ENCODE measurements around the gene MT1M.
"Not testable (repeated sequence)": the region's sequence is repeated elsewhere in the genome, so short reads cannot be mapped to it uniquely, and the experiment has no call there.

Gene MT1M

DNA sequence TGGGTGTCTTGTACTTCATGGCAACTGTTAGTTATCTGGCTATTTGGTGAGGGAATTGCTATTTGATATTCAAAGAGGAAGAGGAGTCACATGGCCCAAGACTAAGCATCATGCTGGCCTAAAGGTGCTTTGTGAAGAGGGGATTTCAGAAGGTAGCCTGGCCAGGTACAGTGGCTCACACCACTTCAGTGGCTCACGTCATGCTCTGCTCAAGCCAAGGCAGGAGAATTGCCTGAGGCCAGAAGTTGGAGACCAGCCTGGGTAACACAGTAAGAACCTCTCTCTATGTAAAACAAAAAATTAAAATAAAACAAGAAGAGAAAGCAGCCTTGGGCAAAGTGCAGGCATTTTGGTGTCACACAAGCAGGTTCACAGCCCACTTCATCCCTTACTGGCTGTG lies 12.9 kb downstream of the MT1M start:
- no peak overlapping the region for H3K27ac ChIP-seq
- DNase-seq (ENCODE audit: low read depth, low spot score) = no peak

DNA sequence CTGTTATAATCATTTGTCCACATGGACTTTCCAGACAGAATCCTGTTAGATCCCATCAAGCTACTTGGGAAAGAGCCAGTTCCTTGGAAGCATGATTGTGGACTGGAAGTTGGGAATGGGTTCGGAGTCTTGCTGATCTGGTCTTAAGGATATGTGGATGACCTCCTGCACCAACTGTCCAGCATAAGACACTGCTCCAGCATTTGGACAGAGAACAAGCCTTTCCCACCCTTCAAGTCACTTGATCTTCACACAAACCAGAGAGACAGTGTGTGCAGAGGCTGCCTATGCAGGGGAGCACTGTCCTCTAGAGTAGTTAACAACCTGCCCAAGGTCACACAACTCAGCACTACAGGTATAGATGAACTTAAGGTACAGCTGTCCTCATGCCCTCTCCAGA lies 13.4 kb downstream of the MT1M start:
- no peak overlapping the region for H3K27ac ChIP-seq

DNA sequence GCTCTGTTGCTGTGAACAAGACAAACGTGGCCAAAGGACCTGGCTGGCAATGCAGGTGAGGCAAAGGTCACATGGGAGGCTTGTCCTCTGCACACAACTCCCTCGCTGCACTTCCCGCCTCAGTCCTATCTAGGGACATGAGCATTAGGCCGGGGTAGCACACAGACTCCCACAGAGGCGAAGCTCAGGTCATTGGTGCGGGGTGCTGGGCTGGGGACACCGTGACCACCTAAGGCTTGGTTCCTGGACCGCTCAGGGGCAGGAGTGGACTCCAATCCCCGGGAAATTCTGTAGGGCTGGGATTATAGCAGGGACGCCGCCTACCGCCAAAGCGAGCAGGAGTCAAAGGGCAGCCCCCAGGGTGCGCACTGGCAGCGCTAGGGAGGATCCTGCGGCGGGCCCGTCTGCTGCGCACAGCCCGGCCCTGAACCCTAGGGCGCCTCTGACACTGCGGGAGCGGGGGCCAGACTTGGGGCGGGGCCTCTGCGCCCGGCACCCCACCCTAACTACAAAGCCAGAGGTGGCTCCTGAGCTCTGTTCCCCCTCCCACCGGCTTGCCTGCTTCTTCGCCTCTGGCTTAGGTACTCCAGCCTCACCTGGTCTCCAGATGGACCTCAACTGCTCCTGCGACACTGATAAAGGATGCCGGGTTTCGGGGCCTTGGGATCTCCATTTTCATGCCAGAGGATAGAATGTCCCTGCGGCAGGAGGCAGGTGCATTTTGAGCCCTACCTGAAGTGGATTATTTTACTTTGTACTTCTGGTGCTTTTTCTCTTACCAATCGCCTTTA lies 15.4 kb downstream of the MT1M start:
- DNase-seq (ENCODE audit: low read depth, low spot score) = no peak
- no peak overlapping the region for H3K27ac ChIP-seq

More for the DNA sequence above, 13.4 kb downstream of the MT1M start:
- DNase-seq (ENCODE audit: low read depth, low spot score) = no peak

DNA sequence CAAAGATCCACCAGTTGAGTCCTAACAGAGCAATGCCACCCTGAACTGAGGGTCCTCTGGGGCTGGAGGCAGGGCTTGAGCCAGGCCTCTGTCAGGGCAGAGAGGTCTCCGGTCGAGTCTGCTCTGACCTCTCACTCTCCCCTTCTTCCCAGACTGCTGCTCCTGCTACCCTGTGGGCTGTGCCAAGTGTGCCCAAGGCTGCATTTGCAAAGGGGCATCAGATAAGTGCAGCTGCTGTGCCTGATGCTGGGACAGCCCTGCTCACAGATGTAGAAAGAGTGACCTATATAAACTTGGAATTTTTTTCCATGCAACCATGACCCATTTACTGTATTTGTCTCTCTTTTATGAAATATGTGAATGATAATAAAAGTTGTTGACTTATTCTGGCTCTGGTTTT lies 16.8 kb downstream of the MT1M start:
- no peak for DNase-seq (ENCODE audit: low read depth, low spot score)
- no peak overlapping the region for H3K27ac ChIP-seq

DNA sequence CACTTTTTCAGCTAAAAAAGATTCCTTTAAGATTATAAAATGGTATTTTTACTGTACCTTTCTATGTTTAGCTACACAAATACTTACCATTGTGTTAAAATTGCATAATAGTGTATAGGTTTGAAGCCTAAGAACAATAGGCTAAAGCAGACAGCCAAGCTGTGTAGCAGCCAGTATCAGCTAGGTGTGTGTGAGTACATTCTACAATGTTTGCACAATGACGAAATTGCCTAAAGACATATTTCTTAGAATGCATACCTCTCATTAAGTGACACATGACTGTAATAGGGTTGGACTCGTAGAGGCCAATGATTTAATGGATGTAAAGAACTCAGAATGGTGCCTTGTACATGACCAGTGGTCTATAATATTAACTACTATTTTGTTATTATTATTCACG lies 17.4 kb downstream of the MT1M start:
- H3K27ac ChIP-seq = no peak overlapping the region
- peak; percentile 88 for DNase-seq (ENCODE audit: low read depth, low spot score)

DNA sequence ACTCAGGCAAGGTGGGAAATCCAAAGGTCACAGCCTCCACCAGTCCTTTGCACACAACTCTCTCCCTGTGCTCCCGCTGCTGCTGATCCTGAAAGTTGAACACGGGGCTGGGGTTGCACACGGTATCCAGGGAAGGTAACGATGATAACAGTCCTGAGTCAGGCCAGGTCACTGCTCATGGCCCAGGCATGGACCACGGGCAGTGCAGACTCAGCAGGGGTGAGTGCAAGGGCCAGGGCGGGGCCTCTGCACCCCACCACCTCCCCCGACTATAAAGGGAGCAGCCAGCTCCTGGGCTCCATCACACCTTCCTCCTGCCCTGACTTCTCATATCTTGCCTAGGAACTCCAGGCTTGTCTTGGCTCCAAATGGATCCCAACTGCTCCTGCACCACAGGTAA lies 19.1 kb downstream of the MT1M start, which contains the start of gene MT1B:
Gene MT1B, plus strand, starts transcription at position 301 of the 400 bp plus-strand sequence. Its CDS starts 68 bp downstream, at position 369.
- H3K27ac ChIP-seq = no peak within 1 kb of the TSS
- no peak for DNase-seq (ENCODE audit: low read depth, low spot score)

DNA sequence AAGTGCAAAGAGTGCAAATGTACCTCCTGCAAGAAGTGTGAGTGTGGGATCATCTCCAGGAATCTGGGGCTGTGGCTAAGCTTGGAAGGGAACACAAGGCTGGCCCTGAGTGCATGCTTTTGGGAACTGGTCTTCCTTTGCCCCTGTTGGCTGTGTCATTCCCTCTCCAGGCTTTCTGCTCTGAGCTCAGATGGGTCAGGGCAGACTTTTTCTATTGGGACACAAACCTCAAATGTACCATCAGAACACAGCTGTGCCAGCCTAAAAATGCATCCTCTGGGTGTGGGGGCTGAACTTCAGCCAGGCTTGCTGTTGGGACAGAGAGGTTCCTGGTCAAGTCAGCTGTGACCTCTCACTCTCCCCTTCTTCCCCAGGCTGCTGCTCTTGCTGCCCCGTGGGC lies 20.1 kb downstream of the MT1M start:
- no peak overlapping the region for H3K27ac ChIP-seq
- DNase-seq (ENCODE audit: low read depth, low spot score) = no peak

DNA sequence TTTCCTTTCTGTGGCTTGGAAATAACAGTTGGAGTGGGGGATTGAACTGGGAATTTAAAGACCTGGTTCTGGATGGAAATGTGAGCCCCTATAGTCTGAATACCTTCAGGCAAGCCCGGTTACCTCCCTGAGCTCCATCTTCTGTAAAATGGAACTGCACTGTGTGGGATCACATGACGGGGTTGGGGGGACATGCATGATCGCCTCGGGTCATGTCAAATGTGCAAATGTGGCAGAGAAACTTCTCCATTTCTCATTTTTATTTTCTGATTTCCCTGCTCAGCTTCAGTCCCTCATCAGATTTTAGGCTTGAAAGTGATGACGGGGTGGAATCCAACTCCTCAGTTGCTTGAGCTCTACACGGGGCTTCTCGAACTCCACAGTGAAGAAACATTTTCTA lies 20.8 kb downstream of the MT1M start:
- DNase-seq (ENCODE audit: low read depth, low spot score) = no peak
- no peak overlapping the region for H3K27ac ChIP-seq

DNA sequence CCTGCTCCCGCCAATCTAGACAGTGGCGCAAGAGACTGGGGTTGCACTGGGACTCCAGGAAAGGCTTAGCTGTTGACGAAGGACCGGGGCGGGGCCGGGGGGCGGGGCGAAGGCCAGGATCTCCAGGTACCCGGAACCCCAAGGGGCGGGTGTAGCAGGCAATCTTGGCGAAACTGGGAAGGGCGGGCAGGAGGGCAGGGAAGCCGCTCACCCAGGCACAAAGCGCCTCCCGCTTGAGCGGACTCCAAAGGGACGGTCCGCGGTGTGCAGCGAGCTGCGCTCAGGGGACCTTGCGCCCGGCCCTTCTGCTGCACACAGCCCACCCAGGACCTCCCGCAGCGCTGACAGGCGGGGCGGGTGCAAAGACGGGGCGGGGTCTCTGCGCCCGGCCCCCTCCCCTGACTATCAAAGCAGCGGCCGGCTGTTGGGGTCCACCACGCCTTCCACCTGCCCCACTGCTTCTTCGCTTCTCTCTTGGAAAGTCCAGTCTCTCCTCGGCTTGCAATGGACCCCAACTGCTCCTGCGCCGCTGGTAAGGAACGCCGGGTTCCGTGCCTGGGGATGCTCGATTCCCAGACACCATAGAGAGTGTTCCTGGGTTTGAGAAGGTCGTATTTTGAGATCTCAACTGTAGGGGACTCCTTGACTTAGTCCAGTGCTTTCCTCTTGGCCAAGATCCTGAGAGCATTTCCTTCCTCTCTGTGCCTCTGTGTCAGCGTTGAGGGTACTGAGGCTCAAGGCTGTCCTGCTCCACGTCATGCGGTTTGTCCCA lies 25.3 kb downstream of the MT1M start, which contains the start of gene MT1F:
Gene MT1F, plus strand, starts transcription at position 405 of the 772 bp plus-strand sequence. Its CDS starts 100 bp downstream, at position 505.
- H3K27ac ChIP-seq = peak within 1 kb of the TSS; percentile 41

DNA sequence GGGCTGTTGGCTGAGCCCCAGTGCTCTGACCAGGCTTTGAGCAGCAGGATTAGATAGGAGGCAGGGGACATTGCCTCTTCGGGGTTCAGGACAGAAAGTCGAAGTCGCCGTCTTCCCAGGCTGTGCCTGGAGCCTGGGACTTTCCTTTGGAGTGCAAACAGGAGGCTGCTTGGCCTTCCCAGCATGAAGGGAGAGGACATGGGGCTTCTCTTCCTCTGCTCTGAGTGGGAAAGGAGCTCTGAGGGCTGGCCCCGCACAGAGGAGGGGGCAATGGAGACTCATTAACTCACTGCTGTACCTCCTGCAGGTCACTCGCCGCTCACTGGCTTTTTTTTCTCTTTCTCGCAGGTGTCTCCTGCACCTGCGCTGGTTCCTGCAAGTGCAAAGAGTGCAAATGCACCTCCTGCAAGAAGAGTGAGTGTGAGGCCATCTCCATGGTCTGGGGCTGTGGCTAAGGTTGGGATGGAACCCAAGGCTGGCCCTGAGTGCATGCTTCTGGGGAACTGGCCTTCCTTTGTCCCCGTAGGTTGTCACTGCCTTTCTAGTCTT lies 25.9 kb downstream of the MT1M start:
- no peak overlapping the region for H3K27ac ChIP-seq
- no peak for DNase-seq (ENCODE audit: low read depth, low spot score)

More for the DNA sequence above, 25.3 kb downstream of the MT1M start, which contains the start of gene MT1F:
- peak; percentile 31 for DNase-seq (ENCODE audit: low read depth, low spot score)

DNA sequence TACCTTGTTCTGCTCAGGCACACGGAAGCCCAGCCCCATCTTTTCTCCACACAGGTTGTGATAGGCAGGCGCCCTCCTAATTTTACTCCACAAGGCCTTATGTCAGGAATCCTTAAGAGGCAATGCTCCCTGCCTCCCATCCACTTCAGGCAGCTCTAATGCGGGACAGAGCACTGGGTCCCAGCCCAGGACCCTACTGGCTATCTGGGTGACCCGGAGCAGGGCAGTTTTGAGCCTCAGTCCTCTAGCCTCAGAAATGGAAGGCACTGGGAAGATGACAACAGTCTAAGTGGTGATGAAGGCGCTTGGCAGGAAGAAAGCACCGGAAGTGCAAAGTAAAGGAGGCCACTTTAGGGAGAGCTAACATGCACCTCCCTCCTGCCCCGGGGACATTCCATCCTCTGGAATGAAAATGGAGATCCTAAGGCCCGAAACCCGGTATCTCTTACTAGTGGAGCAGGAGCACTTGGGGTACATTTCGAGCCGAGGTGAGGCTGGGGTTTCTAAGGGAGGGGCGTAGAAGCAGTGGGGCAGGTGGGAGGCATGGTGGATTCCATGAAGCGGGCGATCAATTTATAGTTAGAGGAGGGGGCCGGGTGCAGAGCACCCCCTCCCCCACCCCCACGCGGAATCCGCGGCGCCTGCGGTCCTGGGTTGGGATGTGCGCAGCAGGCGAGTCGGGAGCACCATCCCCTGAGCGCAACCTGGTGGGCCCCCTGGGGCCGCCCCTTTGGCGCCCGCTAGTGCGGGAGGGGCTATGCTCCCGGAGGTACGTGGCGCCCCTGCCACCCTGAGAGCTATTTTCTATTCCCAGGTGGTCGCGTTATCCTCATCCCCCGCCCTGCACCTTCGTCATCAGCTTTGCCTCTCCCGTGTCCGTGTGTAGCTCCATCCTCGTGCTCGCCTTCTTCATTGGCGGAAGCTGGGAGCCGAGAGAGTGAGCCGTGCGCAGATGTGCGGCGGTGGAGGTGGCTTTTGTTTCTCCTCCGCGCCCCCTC lies 30.2 kb downstream of the MT1M start:
- H3K27ac ChIP-seq = no peak overlapping the region
- DNase-seq (ENCODE audit: low read depth, low spot score) = no peak

DNA sequence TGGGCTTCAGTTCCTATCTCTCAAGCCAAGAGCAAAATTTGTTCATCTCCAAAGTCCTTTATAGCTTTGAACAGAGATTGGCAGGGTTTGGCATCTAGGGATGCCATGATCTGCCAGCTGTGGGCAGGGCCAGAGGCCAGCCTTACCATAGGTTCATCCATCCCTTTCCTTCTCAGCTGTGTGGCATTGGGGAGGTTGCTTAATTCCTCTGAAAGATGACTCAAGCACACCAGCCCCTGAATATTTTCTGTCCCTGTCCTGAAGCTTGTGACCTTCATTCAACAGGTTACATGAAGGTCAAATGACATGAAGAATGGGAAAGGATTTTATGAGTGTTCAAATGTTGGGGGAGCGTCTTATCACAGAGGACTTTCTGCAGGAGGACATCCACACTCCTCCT lies 32.0 kb downstream of the MT1M start:
- DNase-seq (ENCODE audit: low read depth, low spot score) = no peak
- H3K27ac ChIP-seq = no peak overlapping the region

DNA sequence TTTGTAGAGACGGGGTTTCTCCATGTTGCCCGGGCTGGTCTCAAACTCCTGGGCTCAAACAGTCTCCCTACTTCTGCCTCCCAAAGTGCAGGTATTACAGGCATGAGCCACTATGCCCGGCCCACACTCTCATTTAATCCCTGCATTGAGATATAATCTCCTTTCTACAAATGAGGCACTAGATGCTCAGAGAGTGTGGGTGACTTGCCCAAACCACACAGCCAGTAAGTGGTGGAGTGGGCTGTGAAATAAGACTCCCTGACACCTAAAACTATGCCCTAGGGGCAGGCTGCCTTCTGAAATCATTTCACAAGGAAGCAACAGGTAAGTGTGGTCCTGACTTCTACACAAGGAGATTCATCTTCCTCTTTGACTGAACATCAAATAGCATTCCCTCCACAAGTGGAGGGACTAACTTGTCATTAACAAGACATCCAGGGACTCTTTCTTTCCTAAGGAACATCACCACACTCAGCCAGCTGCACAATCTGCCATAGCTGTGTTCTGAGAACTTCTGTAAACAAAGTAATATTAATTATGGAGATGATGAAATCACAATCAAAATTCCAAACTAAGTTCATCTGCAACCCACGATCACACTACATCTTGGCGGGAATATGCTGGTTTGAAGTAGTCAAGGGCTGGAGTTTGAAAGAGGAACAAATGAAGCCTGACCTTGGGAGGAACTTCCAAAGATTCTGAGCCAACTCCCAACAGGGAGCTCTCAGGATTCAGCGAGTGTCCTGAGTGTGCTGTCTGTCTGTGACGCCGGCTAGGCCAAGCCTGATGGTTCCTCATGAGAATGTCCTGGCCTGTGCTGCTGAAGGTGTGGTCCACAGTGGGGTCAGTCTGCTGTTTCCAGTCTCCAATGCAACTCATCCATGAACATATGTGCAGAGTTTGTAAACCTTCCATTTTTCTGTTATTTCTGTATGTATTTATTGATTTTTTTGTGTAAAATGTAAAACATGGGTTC lies 33.1 kb downstream of the MT1M start:
- DNase-seq (ENCODE audit: low read depth, low spot score); H3K27ac ChIP-seq: not testable (repeated sequence)

DNA sequence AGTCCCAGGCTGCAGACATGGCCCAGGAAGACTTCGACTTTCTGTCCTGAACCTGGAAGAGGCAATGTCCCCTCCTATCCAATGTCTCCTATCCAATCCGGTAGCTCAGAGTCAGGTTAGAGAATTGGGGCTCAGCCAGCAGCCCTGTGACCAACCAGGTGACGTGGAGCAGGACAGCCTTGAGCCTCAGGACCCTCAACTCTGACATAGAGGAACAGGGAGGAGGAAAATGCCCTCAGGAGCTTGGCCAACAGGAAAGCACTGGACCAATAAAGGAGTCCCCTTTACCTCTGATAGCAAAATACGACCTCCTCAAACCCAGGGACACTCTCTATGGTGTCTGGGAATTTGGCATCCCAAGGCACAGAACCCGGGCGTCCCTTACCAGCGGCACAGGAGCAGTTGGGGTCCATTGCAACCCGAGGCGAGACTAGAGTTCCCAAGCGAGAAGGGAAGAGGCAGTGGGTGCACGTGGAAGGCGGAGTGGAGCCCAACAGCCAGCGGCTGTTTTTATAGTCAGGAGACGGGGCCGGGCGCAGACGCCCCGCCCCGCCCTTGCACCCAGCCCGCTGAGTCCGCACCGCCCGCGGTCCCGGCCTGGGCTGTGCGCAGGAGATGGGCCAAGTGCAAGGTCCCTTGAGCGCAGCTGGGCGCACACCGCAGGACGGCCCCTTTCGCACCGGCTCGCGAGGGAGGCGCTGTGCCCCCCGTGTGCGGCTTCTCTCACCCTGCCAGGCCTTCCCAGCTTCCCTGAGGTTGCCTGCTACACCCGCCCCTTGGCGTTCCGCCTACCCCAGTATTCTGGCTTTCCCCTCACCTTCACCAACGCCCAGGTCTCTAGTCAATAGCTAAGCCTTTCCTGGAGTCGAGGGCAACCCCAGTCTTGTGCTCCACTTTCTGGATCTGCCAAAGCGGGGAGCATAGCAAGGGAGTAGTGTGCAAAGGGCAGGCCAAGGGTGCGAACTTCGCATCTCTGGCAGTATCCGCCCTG lies 35.4 kb downstream of the MT1M start, which contains the start of gene MT1G:
Gene MT1G, minus strand, starts transcription at position 485 of the 991 bp plus-strand sequence. Its CDS starts 72 bp downstream, at position 413.
- no peak for DNase-seq (ENCODE audit: low read depth, low spot score)
- H3K27ac ChIP-seq = no peak within 1 kb of the TSS

DNA sequence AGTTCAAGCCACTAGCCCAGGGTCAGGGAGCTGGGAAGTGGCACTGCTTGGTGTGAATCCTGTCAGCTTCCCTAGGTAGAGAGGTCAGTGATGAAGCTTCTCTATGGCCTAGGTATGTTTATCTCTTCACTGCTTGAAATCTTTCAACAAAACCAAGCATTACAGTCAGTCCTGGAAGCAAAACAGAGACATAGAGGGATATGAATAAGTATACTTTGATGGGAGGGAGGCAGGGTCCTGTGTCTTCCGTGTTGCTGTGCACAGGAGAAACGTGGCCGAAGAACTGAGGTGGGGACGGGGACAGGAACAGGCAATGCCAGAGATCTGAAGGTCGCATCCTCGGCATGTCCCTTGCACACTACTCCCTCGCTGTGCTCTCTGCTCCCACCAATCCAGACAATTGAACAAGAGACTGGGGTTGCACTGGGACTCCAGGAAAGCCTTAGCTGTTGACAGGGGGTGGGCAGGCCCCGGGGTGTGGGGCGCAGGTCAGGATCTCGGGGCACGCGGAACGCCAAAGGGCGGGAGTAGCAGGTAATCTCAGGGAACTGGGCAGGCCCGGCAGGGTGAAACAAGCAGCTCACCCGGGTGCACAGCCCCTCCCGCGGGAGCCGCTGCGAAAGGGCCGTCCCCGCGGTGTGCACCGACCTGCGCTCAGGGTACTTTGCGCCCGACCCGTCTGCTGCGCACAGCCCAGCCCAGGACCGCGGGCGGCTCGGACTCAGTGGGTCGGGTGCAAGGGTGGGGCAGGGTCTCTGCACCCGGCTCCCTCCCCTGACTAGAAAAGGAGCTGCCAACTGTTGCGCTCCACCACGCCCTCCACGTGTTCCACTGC lies 36.8 kb downstream of the MT1M start, which contains the start of gene MT1H:
Gene MT1H, plus strand, starts transcription at position 810 of the 835 bp plus-strand sequence. CDS start 71 bp downstream, outside the sequence.
- H3K27ac ChIP-seq = no peak within 1 kb of the TSS
- DNase-seq (ENCODE audit: low read depth, low spot score) = no peak
